OCI-LY7 (cell line): Measurements from ENCODE around the gene EP400. TPM values are rescaled to one million over a fixed set of nuclear protein-coding genes. Genes with fewer than 3 reads are reported as not detected.

Experiments
- BruUV-seq: library from RNA; stranded (reverse); fragments of 400-500 nt; replicated peaks from 2 replicates; lab custom pipeline; 2021; lab: Mats Ljungman, UMichigan
- CTCF ChIA-PET: fragments of 300-600 bp; sonication (Branson Sonifier 250); formaldehyde crosslinking; loops from one replicate; lab custom pipeline; 2022; ENCODE audit warnings: antibody characterized with exemption; ENCODE audit not compliant: unreplicated experiment; lab: Charles Lee
- POLR2A ChIA-PET: fragments of 300-600 bp; sonication (Branson Sonifier 250); formaldehyde crosslinking; loops from one replicate; lab custom pipeline; 2022; ENCODE audit warnings: antibody characterized with exemption; lab: Charles Lee
- DNase-seq: peaks from one replicate; pipeline ENCODE4 v3.0.0-alpha.2; 2015; ENCODE audit warnings: low spot score
- H2AFZ ChIP-seq: fragments of 200-600 bp; sonication (generic), shearing (Covaris generic); 2 replicates; pipeline ENCODE4 v1.6.1; 2014; ENCODE audit warnings: mild to moderate bottlenecking, antibody characterized with exemption, low read length, moderate library complexity
- H3K27ac ChIP-seq: fragments of 200-600 bp; sonication (generic); 2 replicates; pipeline ENCODE4 v1.5.1; 2014; ENCODE audit warnings: mixed run types, low read depth, mild to moderate bottlenecking, moderate library complexity, low read length, inconsistent platforms; ENCODE audit not compliant: poor library complexity, severe bottlenecking
- H3K36me3 ChIP-seq: fragments of 200-600 bp; sonication (generic); 2 replicates; pipeline ENCODE4 v1.6.1; 2014; ENCODE audit warnings: mild to moderate bottlenecking, antibody characterized with exemption, low read length, moderate library complexity, mixed read lengths; ENCODE audit not compliant: insufficient read depth
- H3K4me1 ChIP-seq: fragments of 200-600 bp; sonication (generic); 2 replicates; pipeline ENCODE4 v1.5.1; 2014; ENCODE audit warnings: mild to moderate bottlenecking, low read length; ENCODE audit not compliant: insufficient read depth, poor library complexity, severe bottlenecking
- H3K4me2 ChIP-seq: fragments of 200-600 bp; sonication (generic); 2 replicates; pipeline ENCODE4 v1.6.1; 2014; ENCODE audit warnings: mild to moderate bottlenecking, low read length
- H3K4me3 ChIP-seq: fragments of 200-600 bp; sonication (generic); 2 replicates; pipeline ENCODE4 v1.5.1; 2014; ENCODE audit warnings: mild to moderate bottlenecking, low read depth, low read length; ENCODE audit not compliant: poor library complexity, severe bottlenecking
- H3K79me2 ChIP-seq: fragments of 200-600 bp; sonication (generic); 2 replicates; pipeline ENCODE4 v1.6.1; 2016; ENCODE audit warnings: low read depth, mild to moderate bottlenecking, low read length, moderate library complexity, mixed read lengths; ENCODE audit not compliant: insufficient read depth
- H3K9me2 ChIP-seq: fragments of 200-600 bp; sonication (generic); 2 replicates; pipeline ENCODE4 v1.6.1; 2016; ENCODE audit warnings: mild to moderate bottlenecking, low read length, mixed read lengths; ENCODE audit not compliant: insufficient read depth
- H3K9me3 ChIP-seq: fragments of 200-600 bp; sonication (generic); 2 replicates; pipeline ENCODE4 v1.6.1; 2014; ENCODE audit warnings: mild to moderate bottlenecking, mixed run types, low read length, mixed read lengths
- H4K20me1 ChIP-seq: fragments of 200-600 bp; sonication (generic); 2 replicates; pipeline ENCODE4 v1.6.1; 2014; ENCODE audit warnings: mild to moderate bottlenecking, antibody characterized with exemption, low read length, moderate library complexity, mixed read lengths; ENCODE audit not compliant: insufficient read depth
- EZH2phosphoT487 ChIP-seq: fragments of 200-600 bp; sonication (generic); IDR thresholded peaks from 2 replicates; pipeline ENCODE4 v1.6.1; 2018; ENCODE audit warnings: low read depth, borderline replicate concordance, mild to moderate bottlenecking, mixed run types, antibody characterized with exemption, low read length, moderate library complexity, mixed read lengths
- intact Hi-C: fragments of 100-400 bp; cut with micrococcal nuclease; formaldehyde crosslinking; loops from one replicate; pipeline ENCODE4 v1.10.0; 2022; ENCODE audit not compliant: unreplicated experiment
- total RNA-seq, 2 experiments: library from RNA; depleted of rRNA in 1 of 2; stranded (reverse); fragments of >200 nt in 1 of 2; shearing (Covaris generic) in 1 of 2; gene quantifications; 2 replicates each; pipeline ENCODE4 v1.2.3, GENCODE V29; 2014 to 2022
- TF ChIP-seq, protein P1 (sequence below): fragments of 200-600 bp; sonication (generic); conservative IDR thresholded peaks from 2 replicates; pipeline ENCODE4 v1.5.1; 2014; ENCODE audit warnings: mild to moderate bottlenecking, antibody characterized with exemption, low read length, moderate library complexity, mixed read lengths

Gene EP400
- total RNA-seq, 2 experiments from 2014 or later = 20.7 to 56.2 TPM

DNA sequence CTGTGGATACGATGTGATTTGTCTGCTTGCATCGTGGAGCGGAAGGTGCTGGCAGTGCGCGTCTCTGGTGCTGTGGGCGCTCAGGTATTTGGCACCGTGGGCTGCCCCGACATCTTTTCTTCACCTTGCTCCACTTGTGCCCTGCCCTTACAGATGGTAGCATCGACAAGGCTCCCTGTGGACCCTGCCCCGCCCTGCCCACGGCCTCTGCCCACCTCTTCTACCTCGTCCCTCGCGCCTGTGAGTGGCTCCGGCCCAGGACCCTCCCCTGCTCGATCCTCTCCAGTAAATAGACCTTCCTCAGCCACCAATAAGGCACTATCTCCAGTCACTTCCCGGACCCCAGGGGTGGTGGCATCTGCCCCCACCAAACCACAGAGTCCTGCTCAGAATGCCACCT, 36.6 kb downstream of the EP400 start:
- H3K9me2 ChIP-seq = no peaks in the 10 kb centered on the region
- peaks cover 87% of the 10 kb centered on the region for H3K36me3 ChIP-seq
- no peaks in the 10 kb centered on the region for H3K9me3 ChIP-seq
- H3K4me3 ChIP-seq = no peak overlapping the region
- H3K79me2 ChIP-seq = no peaks in the 10 kb centered on the region
- TF ChIP-seq EZH2phosphoT487 = no peak
- TF ChIP-seq, protein P1, sequence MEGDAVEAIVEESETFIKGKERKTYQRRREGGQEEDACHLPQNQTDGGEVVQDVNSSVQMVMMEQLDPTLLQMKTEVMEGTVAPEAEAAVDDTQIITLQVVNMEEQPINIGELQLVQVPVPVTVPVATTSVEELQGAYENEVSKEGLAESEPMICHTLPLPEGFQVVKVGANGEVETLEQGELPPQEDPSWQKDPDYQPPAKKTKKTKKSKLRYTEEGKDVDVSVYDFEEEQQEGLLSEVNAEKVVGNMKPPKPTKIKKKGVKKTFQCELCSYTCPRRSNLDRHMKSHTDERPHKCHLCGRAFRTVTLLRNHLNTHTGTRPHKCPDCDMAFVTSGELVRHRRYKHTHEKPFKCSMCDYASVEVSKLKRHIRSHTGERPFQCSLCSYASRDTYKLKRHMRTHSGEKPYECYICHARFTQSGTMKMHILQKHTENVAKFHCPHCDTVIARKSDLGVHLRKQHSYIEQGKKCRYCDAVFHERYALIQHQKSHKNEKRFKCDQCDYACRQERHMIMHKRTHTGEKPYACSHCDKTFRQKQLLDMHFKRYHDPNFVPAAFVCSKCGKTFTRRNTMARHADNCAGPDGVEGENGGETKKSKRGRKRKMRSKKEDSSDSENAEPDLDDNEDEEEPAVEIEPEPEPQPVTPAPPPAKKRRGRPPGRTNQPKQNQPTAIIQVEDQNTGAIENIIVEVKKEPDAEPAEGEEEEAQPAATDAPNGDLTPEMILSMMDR = no peak
- DNase-seq = no peak
- BruUV-seq = no TSS peak
- H4K20me1 ChIP-seq = no peaks in the 10 kb centered on the region
- ChIA-PET CTCF (no interaction called here), POLR2A (no interaction called here)
- H3K27ac ChIP-seq = no peak overlapping the region
- no peaks in the 10 kb centered on the region for H3K4me1 ChIP-seq
- intact Hi-C loops = no loop called here
- no peak overlapping the region for H3K4me2 ChIP-seq
- no peak overlapping the region for H2AFZ ChIP-seq

DNA sequence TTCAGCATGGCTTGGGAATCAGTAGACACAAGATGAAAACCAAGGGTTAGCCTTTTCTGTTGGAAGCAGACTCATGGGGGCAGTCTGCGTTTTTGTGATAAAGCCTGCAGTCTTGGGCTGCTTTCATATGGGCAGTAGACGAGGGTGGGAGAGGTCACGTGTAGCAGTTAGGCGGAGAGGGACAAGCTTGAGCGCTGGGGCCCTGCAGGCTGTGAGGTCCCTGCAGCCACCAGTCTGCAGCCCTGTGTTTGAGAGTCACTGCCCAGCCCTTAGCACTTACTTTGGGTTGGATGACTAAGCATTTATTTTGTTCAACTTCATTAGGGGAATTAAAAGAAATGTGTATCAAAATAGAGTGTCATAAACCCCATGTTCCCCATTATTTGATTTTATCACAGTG, 37.2 kb downstream of the EP400 start:
- CTCF ChIA-PET = no interaction called here
- Histone ChIP-seq H3K36me3 (peaks cover 86% of the 10 kb centered on the region), H3K79me2 (no peaks in the 10 kb centered on the region), H2AFZ (no peak overlapping the region), H3K9me2 (no peaks in the 10 kb centered on the region), H3K27ac (no peak overlapping the region), H3K4me3 (no peak overlapping the region), H4K20me1 (no peaks in the 10 kb centered on the region), H3K4me2 (no peak overlapping the region), H3K4me1 (no peaks in the 10 kb centered on the region), H3K9me3 (no peaks in the 10 kb centered on the region)
- intact Hi-C loops = no loop called here
- BruUV-seq = no TSS peak
- TF ChIP-seq EZH2phosphoT487 = no peak
- TF ChIP-seq, protein P1 = no peak
- no peak for DNase-seq
- POLR2A ChIA-PET = no interaction called here

DNA sequence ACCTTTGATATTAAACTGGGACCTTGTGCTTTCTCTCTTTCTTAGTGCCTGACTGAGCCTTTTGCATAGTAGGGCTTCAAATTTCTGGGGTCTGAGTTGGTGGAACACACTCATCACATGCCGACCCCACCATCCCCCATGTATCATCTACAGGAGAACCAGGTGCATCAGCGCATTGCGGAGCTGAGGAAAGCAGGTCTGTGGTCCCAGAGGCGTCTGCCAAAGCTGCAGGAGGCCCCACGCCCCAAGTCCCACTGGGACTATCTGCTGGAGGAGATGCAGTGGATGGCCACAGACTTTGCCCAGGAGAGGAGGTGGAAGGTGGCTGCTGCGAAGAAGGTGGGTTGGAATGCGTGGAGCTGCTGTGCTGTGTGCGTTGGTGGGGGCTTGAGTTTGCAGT, 37.8 kb downstream of the EP400 start:
- ChIA-PET CTCF (no interaction called here), POLR2A (no interaction called here)
- Histone ChIP-seq H3K9me3 (no peaks in the 10 kb centered on the region), H2AFZ (no peak overlapping the region), H3K4me1 (no peaks in the 10 kb centered on the region), H3K4me2 (no peak overlapping the region), H3K79me2 (no peaks in the 10 kb centered on the region), H3K36me3 (peaks cover 86% of the 10 kb centered on the region), H3K9me2 (no peaks in the 10 kb centered on the region), H3K4me3 (no peak overlapping the region), H4K20me1 (no peaks in the 10 kb centered on the region), H3K27ac (no peak overlapping the region)
- no peak for TF ChIP-seq EZH2phosphoT487
- TF ChIP-seq, protein P1 = no peak
- no TSS peak for BruUV-seq
- DNase-seq = no peak
- intact Hi-C loops = no loop called here
